Measurements from ENCODE around the gene RPS27.

RPS27 gene

DNA sequence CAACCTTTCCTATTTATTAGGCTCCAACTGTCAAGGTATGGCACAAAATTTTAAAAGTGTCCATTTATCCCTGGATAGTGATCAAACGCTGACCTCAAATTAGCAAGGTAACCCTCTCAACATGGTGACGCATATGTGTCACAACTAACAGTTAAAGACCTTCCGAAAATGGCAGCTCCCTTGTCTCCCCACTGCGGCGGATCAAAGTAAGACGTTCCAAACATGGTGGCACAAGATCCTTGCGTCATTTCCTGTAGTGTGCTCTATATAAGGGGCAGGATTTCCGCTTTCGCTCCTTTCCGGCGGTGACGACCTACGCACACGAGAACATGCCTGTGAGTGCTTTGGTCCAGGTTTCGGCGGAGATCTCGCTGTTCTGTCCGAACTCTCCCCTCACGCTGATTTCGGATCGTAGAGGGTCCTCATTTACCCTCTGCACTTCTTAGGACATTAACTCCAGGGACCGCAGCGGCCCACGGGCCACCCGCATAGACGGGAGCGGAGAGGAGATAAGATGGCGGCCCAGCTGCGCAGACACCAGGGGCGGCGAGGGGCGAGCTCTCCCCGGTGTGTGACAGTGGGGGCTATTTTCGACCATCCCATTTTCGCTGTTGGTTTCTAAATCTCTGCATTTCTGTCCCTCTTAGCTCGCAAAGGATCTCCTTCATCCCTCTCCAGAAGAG, at the start of gene RPS27:
TSS of gene RPS27 (plus strand) at position 295 of the 683 bp plus-strand sequence. CDS start at position 330, 35 bp downstream.
- DNase-seq, result peak; percentile 22 to 96 (median 85)

DNA sequence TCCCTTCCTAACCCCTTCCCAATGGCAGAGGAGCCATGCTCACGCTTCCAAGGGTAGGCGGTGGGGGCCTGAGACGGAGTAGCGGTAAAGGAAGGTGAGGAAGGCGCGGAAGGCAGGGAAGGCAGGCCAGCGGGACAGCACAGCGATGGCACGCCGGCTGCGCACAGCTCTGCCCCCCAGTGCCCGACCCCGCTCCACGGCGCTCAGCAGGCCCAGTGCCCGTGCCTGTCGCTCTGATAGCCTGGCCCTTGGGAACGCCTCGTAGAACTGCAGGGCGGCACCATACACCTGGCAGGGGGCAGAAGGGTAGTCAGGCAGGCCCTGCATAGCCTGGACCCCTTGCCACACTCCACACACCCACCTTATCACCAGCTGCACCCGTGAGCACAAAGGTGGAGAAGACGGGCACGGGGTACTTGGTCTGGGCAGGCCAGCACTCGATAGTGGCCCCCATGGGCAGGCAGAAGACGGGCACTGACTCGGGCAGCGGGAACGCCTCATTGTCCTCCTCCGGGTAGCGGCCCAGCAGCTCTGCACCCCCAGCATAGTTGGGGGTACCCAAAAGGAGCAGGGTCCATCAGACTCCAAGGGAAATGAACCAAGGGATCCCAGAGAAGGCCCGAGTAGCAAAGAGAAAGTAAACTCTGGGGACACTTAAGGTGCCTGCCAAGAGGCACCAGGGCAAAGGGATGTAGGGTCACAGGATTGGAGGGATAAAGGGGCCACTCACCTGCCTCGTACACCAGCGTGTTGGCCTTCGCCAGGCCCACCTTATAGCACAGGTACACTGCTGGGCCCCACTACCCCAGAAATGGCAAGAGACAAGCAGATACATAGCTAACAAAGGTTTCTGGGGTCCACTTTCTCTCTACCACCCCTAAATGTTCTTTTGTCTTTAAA, 48.5 kb upstream of the RPS27 start:
- no peak for DNase-seq

DNA sequence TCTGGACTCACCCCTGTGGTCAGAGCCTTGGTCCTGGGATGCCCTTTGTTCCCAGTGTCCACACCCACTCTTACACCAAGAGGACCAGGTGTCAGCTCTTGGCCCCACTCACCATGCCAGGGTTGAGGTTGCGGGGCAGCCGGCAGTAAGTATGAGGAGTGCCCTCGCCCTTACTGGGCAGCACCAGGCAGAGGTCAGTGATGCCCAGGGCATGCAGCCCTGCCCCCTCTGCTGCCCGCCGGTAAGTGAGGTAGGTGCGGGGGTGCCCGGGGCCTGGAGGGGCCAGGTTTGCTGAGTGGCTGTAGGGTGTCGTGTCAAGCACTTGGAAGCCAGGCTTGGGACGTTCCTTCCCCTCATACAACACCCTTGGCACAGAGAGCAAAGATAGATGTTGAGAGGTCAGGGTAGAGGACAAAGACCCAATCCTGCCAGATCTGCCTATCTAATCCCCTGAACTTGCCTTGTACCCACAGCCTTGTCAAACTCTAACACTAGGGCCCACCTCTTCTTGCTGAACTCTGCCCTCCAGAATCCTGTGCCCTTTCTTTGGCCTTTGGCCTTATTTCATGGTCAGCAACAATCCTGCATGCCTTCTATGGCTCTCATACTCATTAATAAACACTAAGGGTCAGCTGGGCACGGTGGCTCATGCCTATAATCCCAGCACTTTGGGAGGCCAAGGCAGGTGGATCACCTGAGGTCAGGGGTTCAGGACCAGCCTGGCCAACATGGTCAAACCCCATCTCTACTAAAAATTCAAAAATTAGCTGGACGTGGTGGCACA, 47.6 kb upstream of the RPS27 start:
- DNase-seq, result no peak

DNA sequence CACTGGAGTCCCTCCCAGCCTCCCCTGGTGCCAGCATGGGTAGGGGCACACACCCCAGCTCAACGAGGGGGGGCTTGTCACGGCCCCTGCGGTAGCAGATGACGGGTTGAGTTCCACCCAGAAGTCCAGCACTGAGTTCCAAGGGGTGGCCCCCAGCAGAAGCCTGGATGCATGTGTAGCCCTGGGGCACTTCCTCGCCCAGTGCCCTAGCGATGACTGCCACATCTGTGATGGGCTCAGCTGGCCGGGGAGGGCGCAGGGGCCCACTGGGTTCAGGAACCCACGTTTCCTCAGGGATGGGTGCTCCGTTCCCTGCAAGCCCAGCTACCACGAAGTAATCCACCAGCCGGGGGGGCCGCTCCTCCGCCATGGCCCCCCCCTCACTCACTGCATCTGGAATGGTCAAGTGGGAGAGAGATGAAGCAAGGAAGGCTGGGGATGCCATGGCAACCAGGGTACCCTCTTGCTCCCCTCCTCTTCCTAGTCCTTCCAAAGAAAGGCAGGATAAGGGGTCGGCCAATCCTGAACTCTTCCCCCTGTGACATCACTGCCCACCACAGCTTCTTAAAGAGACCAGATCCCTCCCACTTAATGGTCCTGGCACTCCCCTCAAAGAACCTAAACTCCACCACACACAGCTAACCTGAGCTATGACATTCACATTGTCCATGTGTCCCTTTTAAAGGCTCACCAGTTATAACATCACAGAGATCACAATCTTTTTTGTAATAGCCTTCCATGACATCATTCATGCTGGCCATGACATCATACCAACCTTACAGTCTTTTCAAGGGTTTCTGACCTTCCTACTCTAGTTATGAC, 46.3 kb upstream of the RPS27 start:
- no peak for DNase-seq

DNA sequence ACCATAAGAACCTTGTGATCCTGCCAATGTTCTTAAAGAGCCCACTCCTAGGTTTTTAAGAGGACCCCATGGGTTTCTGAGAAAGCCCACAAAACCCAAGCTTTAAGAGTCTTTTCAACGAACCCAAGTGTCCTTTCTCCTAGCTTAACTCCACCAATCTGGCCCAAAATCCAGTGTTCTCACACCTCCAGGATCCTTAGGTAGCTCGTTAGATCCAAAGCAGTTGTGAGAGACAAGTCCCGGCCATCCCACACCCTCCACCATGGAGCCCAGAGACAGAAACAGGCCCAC, 45.8 kb upstream of the RPS27 start:
- DNase-seq, result no peak

DNA sequence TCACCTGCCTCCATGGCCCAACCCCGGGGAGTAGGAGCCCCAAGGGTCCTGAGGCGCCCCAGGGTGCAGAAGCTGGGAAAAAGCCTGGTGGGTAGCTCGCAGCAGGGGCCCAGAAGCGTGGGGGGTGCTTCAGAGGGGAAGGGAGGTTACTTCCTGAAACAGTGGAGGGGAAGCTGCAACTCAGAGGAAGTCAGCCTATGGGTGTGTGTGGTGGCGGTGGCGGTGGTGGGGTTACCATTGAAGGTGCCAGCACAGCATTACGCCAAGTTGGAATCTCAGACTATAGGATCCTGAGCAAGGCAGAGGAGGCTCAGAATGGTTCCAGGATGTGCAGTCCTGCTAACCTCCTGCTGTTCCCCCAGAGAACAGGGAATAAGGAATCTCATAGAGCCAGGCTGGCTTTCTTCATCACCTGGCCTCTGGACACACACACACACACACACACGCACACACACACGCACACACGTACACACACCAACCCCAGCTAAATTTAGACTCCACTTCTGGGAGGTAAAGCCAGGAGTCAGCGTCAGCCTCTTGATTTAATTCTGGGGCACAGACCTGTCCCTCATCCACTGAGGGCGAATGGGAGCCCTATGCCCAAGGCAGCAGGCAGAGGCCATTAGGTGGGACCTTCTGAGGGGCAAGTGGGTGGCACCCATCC, 45.3 kb upstream of the RPS27 start:
- DNase-seq, result peak in 10 of 58 donors; percentile 8 to 37 (median 19)

DNA sequence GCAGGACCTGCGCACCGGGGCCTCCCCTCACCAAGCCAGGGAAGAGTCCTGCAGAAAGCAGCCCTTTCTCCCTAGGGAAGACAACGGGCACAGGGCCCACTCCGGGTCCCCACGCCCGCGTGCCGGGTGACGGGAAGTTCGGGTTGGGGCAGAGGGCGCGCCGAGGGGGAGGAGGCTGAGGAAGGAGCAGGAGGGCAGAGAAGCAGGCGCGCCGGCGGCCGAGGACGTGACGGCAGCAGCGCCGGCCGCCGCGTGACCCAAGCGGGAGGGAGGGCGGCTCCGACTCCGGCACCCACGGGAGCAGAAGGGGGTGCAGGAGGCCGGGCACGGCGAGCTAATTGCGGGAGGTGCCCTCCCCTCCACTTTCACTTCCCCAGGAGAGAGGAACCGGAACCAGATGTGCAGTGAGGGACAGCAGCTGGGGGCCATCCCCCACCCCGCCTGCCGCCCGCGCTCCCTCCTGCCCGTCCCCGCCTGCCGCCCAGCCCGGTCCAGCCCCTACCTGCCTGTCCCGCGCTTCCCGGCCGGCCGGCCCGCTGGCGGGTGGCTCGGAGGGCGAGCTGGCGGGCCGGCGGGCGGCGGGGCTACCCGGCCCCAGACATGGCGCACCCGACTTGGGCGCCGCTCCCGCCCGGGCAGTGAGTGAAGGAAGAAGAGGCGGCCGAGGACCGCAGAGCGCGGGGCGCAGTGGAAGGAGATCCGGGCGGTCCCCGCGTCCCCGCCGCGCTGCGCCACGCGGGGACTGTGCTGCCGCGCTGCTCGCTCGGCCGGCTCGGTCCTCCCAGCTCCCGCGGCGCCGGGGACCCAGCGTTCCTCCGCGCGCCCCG, 44.6 kb upstream of the RPS27 start:
- DNase-seq, result peak in 56 of 58 donors; percentile 9 to 83 (median 69)

DNA sequence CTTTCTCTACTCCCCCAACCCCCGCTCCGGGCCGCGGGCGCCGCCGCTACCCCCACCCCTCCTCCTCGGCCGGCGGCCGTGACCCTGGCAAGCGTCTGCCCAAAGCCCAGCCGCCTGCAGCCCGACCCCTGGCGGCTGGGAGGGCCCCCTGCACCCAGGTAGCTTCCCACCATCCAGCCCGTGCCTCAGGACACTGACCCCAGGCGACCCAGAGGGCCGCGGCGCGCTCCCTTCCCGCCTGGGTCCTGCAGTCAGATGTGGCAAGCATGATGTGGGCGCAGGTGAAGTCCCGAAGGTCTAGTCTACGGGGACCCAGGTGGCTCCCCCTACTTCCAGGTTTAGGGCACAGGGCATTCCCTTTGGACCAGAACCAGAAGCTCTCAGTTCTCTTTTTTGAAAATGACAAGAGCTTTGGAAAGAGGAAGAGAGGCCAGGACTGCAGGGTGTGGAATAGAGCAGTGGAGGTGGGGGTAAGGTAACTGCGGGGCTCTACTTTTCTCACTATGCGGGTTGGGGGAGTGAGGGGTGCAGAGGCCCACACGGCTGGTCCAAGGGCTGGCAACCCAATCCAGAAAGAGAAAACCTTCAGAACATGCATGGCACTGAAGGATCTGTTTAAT, 43.8 kb upstream of the RPS27 start, which contains the start of gene DENND4B:
TSS of gene DENND4B (minus strand) at position 97 of the 620 bp plus-strand sequence. CDS start 2,344 bp downstream, outside the sequence.
- DNase-seq, result peak in 54 of 58 donors; percentile 24 to 83 (median 68)

DNA sequence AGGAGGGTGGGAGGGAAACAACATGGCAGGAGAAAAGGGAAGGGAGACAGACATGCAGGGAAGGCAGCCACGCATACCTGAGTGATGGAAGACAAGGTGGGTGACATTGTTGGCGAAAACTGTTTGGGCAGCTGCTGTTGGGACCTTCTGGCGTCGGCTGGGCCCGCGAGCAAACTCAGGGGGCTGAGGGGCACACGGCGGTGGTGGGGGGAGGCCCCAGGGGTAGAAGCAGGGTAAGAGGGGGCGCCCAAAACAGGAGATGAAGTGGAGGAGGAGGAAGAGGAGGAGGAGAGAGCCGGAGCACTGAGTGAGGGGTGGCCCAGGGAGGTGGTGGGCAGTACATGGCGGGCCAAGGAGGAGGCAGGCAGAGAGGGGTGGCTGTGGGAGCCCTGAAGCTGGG, 39.4 kb upstream of the RPS27 start:
- DNase-seq, result no peak

DNA sequence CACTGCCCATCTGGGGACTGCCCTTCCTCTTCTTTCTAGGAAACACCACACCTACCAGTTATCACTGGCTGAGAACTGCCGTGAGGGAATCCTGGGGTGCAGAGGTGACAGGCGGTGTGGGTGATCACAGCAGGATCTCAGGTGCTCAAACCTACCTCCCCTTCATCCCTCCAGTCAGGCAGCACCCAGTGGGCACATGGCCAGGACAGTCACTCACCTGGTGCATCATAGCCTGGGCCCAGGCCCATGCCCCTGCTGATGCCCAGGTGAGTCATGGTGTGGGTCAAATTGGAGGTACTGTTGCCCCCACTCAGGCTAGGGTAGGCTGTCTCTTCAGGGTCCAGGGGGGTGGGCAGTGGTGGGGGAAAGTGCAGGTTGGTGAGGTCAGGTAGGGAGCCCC, 38.8 kb upstream of the RPS27 start:
- DNase-seq, result no peak

DNA sequence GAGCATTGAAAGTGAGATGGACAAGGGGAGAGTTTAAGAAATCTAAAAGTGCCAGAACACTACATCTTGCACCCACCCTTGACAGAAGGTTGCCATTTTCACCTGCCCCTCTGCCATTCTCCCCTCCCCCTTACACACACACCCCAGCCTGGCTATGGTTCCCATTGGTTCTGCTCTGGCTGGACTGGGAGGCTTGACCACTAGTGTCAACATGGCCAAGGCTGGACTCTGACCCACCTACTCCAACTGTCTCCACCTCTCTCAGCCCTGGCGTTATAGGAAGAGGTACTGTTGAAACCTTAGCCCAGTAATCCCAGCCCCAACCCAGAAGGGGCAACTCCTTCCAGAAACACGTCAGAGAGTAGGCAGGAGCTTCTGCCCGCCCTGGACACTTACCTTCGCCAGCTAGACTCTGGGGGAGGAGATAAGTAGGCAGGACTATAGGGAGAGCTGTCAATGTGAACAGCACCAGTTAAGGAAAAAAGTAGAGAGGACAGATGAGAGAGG, 36.6 kb upstream of the RPS27 start:
- DNase-seq, result no peak

DNA sequence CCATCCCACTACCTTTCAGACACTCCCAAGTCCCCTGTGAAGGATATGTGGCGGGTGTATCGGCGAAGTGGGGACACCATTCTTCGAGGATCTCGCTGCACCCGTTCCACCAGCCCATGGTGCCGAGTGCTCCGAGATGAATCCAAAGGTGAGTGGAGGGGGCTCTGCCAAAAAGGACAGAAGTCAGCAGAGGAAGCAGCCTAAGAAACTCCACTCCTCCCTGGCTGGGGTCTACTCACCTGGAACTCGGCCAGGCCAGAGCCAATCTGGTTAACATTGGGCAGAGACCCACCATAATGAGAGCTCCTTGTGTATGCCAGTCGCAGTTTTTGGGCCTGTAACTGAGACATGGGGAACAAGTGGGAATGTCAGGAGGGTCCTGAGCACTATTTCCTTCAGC, 35.7 kb upstream of the RPS27 start:
- no peak for DNase-seq

DNA sequence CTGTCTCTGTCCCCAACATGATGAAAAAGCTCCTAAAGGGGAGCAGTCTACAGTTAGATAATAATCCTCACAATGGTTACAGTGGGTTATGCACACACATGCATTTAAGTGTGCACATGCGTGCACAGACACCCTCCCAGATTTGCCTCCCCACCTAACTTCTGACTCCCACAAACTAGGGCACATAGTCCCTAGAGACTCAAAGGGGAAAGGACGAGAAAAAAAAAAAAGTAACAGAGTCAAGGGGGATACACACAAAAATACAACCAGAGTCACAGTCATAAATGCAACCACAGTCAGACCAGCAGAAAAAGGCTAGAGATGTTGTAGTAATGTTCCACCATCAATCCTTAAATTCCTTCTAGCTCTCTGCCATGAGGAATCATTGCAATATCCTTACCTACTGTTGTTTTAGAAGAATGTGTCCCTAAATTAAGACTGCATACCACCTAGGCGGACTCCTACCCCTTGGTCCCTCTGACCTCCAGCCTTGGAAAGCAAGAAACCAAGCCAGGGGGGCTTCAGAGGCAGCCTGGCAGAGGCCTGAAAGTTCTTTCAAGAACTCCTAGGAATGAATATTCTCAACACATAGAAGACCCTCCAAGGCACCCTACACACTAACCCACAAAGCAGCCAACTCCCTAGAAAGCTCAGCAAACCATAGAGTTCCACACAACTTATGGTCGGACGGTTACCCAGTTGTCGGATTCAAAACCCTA, 33.4 kb upstream of the RPS27 start:
- DNase-seq, result no peak

DNA sequence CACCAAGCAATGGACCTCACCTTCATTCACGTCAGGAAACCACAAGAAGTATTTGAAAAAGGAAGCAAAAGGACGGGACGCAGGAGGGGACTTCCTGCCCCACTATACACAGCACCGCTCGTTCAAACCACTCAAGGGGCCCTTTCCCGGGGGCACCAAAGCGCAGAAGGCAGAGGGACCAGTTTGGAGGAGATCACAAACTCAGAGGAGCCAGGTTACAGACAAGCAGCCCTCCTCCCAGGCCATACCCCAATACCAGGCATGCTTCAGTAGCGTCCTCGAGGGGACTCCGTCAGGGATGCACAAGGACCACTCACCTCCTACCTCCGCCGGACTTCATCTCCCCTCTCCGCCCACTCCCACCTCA, 32.8 kb upstream of the RPS27 start:
- DNase-seq, result peak in 1 of 58 donors; percentile 37

DNA sequence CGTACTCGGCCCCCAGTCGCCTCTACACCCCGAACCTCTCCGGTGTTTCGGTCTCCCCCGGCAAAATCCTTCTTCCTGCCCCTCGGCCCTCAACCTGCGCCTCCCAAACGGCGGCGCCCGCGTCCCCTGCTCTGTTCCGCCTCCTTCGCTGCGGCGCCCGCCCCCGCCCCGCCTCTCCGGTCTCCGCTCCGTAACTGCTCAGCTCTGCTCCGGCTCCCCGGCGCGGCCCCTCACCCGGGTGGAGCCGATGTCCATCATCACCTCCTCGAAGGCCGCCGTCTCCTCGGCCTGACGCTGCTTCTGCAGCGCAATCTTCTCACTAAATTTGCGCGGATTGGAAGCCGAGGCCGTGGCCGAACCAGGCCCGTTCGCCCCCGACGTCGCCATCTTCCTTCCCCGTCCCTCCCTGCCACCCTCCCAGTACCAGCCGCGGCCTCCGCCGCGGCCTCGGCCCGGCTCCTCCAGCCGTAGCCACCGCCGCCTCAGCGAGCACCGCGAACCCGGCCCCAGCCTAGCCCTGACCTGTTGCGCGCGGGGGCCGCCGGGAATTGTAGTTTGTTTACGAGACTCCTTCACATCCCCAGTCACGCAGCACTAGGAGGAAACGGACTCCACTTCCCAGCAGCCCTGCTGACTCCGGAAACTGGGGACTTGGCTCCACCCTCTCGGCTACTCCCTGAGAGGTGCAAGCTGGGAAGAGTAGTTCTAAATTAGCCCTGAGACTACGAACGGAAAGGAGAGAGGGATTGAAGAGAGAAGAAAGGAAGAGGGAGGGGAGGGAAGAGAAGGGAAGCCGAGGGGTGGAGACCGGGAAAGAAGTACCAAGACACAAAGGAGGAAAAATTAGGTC, 32.2 kb upstream of the RPS27 start, which contains the start of gene CRTC2:
TSS of gene CRTC2 (minus strand) at position 502 of the 850 bp plus-strand sequence. CDS start at position 387, 115 bp downstream.
- DNase-seq, result peak; percentile 81 to 99 (median 98)

DNA sequence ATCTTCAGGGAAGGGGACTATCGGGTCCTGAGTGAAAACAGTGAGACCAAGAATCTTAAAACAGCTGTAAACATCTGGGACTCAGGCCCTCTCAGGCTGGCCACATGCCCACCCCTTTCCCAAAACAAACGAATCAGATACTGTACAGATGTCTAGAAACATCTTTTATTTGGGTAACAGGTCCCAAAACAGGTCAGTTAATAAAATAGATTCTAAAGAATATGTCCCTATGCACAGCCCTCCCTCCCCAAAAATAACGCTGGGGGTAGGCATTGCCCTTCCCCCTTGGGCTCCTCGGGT, 31.7 kb upstream of the RPS27 start:
- peak in 1 of 58 donors; percentile 44 for DNase-seq

DNA sequence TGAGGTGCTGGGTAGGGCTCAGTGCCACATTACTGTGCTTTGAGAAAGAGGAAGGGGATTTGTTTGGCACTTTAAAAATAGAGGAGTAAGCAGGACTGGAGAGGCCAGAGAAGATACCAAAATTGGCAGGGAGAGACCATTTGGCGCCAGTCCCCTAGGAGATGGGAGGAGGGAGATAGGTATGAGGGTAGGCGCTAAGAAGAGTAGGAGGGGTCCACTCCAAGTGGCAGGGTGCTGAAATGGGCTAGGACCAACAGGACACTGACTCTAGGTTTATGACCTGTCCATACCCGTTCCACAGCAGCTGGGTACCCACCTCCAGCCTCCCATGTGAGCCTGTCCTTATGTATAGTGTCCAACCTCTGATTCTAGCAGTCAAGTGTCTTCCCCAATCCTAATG, 31.1 kb upstream of the RPS27 start:
- peak in 2 of 58 donors; percentile 7 to 10 for DNase-seq
